HEK293 (cell line): ENCODE results near the gene TMEM239.

ENCODE experiments used
- FEZF1 ChIP-seq: fragments of 450-650 bp; formaldehyde crosslinking; IDR thresholded peaks from 2 replicates; pipeline ENCODE4 v1.5.1; 2016; ENCODE audit warnings: missing biosample characterization, missing genetic modification characterization
- GLIS2 ChIP-seq: fragments of 450-650 bp; formaldehyde crosslinking; IDR thresholded peaks from 2 replicates; pipeline ENCODE4 v1.5.1; 2016; ENCODE audit warnings: missing biosample characterization, missing genetic modification characterization
- HOXC10 ChIP-seq: sonication (generic); formaldehyde crosslinking; IDR thresholded peaks from 2 replicates; pipeline ENCODE4 v1.8.1; 2023; ENCODE audit warnings: mild to moderate bottlenecking, missing genetic modification reagents
- KLF16 ChIP-seq: fragments of 450-650 bp; formaldehyde crosslinking; IDR thresholded peaks from 2 replicates; pipeline ENCODE4 v1.5.1; 2017; ENCODE audit warnings: missing biosample characterization, missing genetic modification characterization
- MEIS1 ChIP-seq: sonication (generic); formaldehyde crosslinking; IDR thresholded peaks from 2 replicates; pipeline ENCODE4 v1.8.1; 2022; ENCODE audit warnings: missing genetic modification reagents, mild to moderate bottlenecking, borderline replicate concordance
- PATZ1 ChIP-seq: fragments of 450-650 bp; formaldehyde crosslinking; IDR thresholded peaks from 2 replicates; pipeline ENCODE4 v1.5.1; 2016; ENCODE audit warnings: missing biosample characterization, missing genetic modification characterization
- PRDM10 ChIP-seq: fragments of 450-650 bp; formaldehyde crosslinking; IDR thresholded peaks from 2 replicates; pipeline ENCODE4 v1.5.1; 2016; ENCODE audit warnings: missing biosample characterization, missing genetic modification characterization
- SP3 ChIP-seq: fragments of 450-650 bp; formaldehyde crosslinking; IDR thresholded peaks from 2 replicates; pipeline ENCODE4 v1.5.1; 2016; ENCODE audit warnings: missing biosample characterization, missing genetic modification characterization
- ZBTB1 ChIP-seq: fragments of 450-650 bp; formaldehyde crosslinking; IDR thresholded peaks from 2 replicates; pipeline ENCODE4 v1.5.1; 2016; ENCODE audit warnings: missing biosample characterization, missing genetic modification characterization
- ZEB2 ChIP-seq: fragments of 450-650 bp; formaldehyde crosslinking; IDR thresholded peaks from 2 replicates; pipeline ENCODE4 v1.5.1; 2016; ENCODE audit warnings: missing biosample characterization, missing genetic modification characterization
- ZNF138 ChIP-seq: fragments of 450-650 bp; formaldehyde crosslinking; IDR thresholded peaks from 2 replicates; pipeline ENCODE4 v1.5.1; 2016; ENCODE audit warnings: missing biosample characterization, missing genetic modification characterization, borderline replicate concordance
- ZNF423 ChIP-seq: fragments of 450-650 bp; formaldehyde crosslinking; IDR thresholded peaks from 2 replicates; pipeline ENCODE4 v1.5.1; 2016; ENCODE audit warnings: missing biosample characterization, missing genetic modification characterization
- ZNF571 ChIP-seq: fragments of 450-650 bp; formaldehyde crosslinking; IDR thresholded peaks from 2 replicates; pipeline ENCODE4 v1.5.0; 2017; ENCODE audit warnings: missing biosample characterization, missing genetic modification characterization
- ZNF670 ChIP-seq: fragments of 450-650 bp; formaldehyde crosslinking; IDR thresholded peaks from 2 replicates; pipeline ENCODE4 v1.5.1; 2016; ENCODE audit warnings: missing biosample characterization, missing genetic modification characterization, low read depth
- ZNF747 ChIP-seq: fragments of 450-650 bp; formaldehyde crosslinking; IDR thresholded peaks from 2 replicates; pipeline ENCODE4 v1.5.1; 2016; ENCODE audit warnings: missing biosample characterization, missing genetic modification characterization
- TF ChIP-seq, protein P1 (sequence below): fragments of 450-650 bp; formaldehyde crosslinking; optimal IDR thresholded peaks from 2 replicates; pipeline ENCODE3; 2016; ENCODE audit warnings: missing biosample characterization, mild to moderate bottlenecking, missing genetic modification characterization
- TF ChIP-seq, protein P2 (sequence below): fragments of 450-650 bp; formaldehyde crosslinking; IDR thresholded peaks from 2 replicates; pipeline ENCODE4 v1.5.1; 2016; ENCODE audit warnings: missing biosample characterization, missing genetic modification characterization
- TF ChIP-seq, protein P3 (sequence below): fragments of 450-650 bp; formaldehyde crosslinking; IDR thresholded peaks from 2 replicates; pipeline ENCODE4 v1.5.1; 2016; ENCODE audit warnings: missing biosample characterization, missing genetic modification characterization
- TF ChIP-seq, protein P4 (sequence below): fragments of 450-650 bp; formaldehyde crosslinking; IDR thresholded peaks from 2 replicates; pipeline ENCODE4 v1.5.1; 2016; ENCODE audit warnings: missing biosample characterization, missing genetic modification characterization, borderline replicate concordance

The TMEM239 gene

GRCh38 chr20:2840967-2841531 lies 24.9 kb downstream of the TMEM239 start (continued):
- peak; percentile 29; the same call in 1 of the 2 replicates for TF ChIP-seq PATZ1 (tag by site-specific recombination)
- TF ChIP-seq ZNF571 (tag by site-specific recombination) = no peak
- TF ChIP-seq, protein P1, sequence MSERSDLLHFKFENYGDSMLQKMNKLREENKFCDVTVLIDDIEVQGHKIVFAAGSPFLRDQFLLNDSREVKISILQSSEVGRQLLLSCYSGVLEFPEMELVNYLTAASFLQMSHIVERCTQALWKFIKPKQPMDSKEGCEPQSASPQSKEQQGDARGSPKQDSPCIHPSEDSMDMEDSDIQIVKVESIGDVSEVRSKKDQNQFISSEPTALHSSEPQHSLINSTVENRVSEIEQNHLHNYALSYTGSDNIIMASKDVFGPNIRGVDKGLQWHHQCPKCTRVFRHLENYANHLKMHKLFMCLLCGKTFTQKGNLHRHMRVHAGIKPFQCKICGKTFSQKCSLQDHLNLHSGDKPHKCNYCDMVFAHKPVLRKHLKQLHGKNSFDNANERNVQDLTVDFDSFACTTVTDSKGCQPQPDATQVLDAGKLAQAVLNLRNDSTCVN (tag by site-specific recombination) = peak; percentile 29
- TF ChIP-seq ZNF423 (tag by site-specific recombination) = no peak
- TF ChIP-seq MEIS1 = no peak
- TF ChIP-seq, protein P2, sequence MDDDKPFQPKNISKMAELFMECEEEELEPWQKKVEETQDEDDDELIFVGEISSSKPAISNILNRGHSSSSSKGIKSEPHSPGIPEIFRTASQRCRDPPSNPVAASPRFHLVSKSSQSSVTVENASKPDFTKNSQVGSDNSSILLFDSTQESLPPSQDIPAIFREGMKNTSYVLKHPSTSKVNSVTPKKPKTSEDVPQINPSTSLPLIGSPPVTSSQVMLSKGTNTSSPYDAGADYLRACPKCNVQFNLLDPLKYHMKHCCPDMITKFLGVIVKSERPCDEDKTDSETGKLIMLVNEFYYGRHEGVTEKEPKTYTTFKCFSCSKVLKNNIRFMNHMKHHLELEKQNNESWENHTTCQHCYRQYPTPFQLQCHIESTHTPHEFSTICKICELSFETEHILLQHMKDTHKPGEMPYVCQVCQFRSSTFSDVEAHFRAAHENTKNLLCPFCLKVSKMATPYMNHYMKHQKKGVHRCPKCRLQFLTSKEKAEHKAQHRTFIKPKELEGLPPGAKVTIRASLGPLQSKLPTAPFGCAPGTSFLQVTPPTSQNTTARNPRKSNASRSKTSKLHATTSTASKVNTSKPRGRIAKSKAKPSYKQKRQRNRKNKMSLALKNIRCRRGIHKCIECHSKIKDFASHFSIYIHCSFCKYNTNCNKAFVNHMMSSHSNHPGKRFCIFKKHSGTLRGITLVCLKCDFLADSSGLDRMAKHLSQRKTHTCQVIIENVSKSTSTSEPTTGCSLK (tag by site-specific recombination) = no peak
- peak; percentile 96 for TF ChIP-seq GLIS2 (tag by site-specific recombination)
- TF ChIP-seq ZBTB1 (tag by site-specific recombination) = no peak
- no peak for TF ChIP-seq ZNF670 (tag by site-specific recombination)
- TF ChIP-seq FEZF1 (tag by site-specific recombination) = no peak
- TF ChIP-seq SP3 (tag by site-specific recombination) = peak; percentile 69
- no peak for TF ChIP-seq ZNF138 (tag by site-specific recombination)
- TF ChIP-seq, protein P3, sequence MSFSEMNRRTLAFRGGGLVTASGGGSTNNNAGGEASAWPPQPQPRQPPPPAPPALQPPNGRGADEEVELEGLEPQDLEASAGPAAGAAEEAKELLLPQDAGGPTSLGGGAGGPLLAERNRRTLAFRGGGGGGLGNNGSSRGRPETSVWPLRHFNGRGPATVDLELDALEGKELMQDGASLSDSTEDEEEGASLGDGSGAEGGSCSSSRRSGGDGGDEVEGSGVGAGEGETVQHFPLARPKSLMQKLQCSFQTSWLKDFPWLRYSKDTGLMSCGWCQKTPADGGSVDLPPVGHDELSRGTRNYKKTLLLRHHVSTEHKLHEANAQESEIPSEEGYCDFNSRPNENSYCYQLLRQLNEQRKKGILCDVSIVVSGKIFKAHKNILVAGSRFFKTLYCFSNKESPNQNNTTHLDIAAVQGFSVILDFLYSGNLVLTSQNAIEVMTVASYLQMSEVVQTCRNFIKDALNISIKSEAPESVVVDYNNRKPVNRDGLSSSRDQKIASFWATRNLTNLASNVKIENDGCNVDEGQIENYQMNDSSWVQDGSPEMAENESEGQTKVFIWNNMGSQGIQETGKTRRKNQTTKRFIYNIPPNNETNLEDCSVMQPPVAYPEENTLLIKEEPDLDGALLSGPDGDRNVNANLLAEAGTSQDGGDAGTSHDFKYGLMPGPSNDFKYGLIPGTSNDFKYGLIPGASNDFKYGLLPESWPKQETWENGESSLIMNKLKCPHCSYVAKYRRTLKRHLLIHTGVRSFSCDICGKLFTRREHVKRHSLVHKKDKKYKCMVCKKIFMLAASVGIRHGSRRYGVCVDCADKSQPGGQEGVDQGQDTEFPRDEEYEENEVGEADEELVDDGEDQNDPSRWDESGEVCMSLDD (tag by site-specific recombination) = no peak
- TF ChIP-seq KLF16 (tag by site-specific recombination) = 0 out of 2 replicates have a peak, but pooled peaks have one; percentile 33
- TF ChIP-seq PRDM10 (tag by site-specific recombination) = peak; percentile 83
- TF ChIP-seq ZEB2 (tag by site-specific recombination) = no peak
- TF ChIP-seq, protein P4, sequence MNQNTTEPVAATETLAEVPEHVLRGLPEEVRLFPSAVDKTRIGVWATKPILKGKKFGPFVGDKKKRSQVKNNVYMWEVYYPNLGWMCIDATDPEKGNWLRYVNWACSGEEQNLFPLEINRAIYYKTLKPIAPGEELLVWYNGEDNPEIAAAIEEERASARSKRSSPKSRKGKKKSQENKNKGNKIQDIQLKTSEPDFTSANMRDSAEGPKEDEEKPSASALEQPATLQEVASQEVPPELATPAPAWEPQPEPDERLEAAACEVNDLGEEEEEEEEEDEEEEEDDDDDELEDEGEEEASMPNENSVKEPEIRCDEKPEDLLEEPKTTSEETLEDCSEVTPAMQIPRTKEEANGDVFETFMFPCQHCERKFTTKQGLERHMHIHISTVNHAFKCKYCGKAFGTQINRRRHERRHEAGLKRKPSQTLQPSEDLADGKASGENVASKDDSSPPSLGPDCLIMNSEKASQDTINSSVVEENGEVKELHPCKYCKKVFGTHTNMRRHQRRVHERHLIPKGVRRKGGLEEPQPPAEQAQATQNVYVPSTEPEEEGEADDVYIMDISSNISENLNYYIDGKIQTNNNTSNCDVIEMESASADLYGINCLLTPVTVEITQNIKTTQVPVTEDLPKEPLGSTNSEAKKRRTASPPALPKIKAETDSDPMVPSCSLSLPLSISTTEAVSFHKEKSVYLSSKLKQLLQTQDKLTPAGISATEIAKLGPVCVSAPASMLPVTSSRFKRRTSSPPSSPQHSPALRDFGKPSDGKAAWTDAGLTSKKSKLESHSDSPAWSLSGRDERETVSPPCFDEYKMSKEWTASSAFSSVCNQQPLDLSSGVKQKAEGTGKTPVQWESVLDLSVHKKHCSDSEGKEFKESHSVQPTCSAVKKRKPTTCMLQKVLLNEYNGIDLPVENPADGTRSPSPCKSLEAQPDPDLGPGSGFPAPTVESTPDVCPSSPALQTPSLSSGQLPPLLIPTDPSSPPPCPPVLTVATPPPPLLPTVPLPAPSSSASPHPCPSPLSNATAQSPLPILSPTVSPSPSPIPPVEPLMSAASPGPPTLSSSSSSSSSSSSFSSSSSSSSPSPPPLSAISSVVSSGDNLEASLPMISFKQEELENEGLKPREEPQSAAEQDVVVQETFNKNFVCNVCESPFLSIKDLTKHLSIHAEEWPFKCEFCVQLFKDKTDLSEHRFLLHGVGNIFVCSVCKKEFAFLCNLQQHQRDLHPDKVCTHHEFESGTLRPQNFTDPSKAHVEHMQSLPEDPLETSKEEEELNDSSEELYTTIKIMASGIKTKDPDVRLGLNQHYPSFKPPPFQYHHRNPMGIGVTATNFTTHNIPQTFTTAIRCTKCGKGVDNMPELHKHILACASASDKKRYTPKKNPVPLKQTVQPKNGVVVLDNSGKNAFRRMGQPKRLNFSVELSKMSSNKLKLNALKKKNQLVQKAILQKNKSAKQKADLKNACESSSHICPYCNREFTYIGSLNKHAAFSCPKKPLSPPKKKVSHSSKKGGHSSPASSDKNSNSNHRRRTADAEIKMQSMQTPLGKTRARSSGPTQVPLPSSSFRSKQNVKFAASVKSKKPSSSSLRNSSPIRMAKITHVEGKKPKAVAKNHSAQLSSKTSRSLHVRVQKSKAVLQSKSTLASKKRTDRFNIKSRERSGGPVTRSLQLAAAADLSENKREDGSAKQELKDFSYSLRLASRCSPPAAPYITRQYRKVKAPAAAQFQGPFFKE (tag by site-specific recombination) = no peak
- TF ChIP-seq ZNF747 (tag by site-specific recombination) = no peak
- no peak for TF ChIP-seq HOXC10
